Spleen (tissue), 7 donors: Measurements from ENCODE around the gene SNCA.

Experiments
- CTCF ChIP-seq, 11 experiments: fragments of 200-600 bp in 7 of 11; fragments of 450-650 bp in 4 of 11; sonication (generic) in 4 of 11; IDR thresholded peaks in 8 of 11; conservative IDR thresholded peaks in 3 of 11; 1 replicate in 7 of 11; 2 replicates in 4 of 11; pipeline versions ENCODE4 v1.4.0 to v1.8.0; 2016 to 2021; ENCODE audit warnings: antibody characterized with exemption in 11 of 11, inconsistent platforms in 4 of 11, mild to moderate bottlenecking in 1 of 11
- POLR2A ChIP-seq, 3 donors: fragments of 450-650 bp; IDR thresholded peaks; one replicate each; pipeline ENCODE4 v1.5.1; 2017; ENCODE audit warnings: antibody characterized with exemption in 3 of 3, mild to moderate bottlenecking in 1 of 3
- POLR2AphosphoS5 ChIP-seq, 3 donors: sonication (generic); formaldehyde crosslinking; IDR thresholded peaks; one replicate each; pipeline ENCODE4 v1.5.1; 2017; ENCODE audit warnings: antibody characterized with exemption in 3 of 3
- donor health status: DM: no; HTN: no; CAD: no; lungs with moderate emphysema.
- donor health status: DM: no; HTN: no; CAD: no.
- donor health status: DM: no; HTN: no; CAD: no.

DNA sequence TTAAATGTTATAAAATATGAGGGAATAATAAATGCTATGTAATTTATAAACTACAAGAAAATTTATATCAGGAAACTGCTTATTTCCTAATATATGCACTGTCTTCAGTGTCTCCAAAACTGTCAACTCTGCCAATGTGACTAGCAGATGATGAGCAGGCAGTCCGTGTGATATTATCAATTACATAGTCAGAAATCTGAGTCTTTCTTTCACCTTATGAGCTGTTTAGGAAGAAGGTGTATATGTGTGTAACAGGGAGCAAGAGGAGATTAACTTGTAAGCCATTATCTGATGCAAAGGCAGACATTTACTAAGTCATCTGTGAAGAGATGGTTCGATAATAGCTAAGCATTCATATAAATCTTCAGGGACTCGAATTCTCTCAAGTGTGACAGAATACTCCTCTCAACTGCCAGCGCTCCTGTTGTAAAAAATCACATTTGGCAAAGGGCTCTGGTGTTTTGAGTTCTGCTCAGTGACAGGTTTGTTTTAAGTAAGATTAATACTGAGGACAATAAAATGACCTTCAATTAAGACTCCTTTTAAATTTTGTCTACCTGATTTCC lies 79.7 kb downstream of the SNCA start:
- TF ChIP-seq CTCF (IDR thresholded peaks at IDR 0.05 in 8 of 11, conservative IDR thresholded peaks at IDR 0.05 in 3 of 11), result no peak
- TF ChIP-seq POLR2A (IDR thresholded peaks at IDR 0.05), result no peak
- no peak for TF ChIP-seq POLR2AphosphoS5 (IDR thresholded peaks at IDR 0.05)
